ENCODE data around the gene VMAC. TPM values are rescaled to one million over a fixed set of nuclear protein-coding genes. Genes with fewer than 3 reads are reported as not detected.
"Not testable (repeated sequence)": the region's sequence is repeated elsewhere in the genome, so short reads cannot be mapped to it uniquely, and the experiment has no call there.

VMAC gene
- polyA plus RNA-seq, 4 donors = 3.9 to 11.1 (median 5.5) TPM

GRCh38 chr19:5883157-5883873 lies 21.4 kb upstream of the VMAC start:
- DNase-seq (ENCODE audit: low read depth in 4 of 4, low spot score in 3 of 4) = not testable (repeated sequence)

- not testable (repeated sequence) for DNase-seq (ENCODE audit: low read depth in 4 of 4, low spot score in 3 of 4)
Observed at GRCh38 chr19:5884065-5884811, 20.4 kb upstream of the VMAC start.

DNA sequence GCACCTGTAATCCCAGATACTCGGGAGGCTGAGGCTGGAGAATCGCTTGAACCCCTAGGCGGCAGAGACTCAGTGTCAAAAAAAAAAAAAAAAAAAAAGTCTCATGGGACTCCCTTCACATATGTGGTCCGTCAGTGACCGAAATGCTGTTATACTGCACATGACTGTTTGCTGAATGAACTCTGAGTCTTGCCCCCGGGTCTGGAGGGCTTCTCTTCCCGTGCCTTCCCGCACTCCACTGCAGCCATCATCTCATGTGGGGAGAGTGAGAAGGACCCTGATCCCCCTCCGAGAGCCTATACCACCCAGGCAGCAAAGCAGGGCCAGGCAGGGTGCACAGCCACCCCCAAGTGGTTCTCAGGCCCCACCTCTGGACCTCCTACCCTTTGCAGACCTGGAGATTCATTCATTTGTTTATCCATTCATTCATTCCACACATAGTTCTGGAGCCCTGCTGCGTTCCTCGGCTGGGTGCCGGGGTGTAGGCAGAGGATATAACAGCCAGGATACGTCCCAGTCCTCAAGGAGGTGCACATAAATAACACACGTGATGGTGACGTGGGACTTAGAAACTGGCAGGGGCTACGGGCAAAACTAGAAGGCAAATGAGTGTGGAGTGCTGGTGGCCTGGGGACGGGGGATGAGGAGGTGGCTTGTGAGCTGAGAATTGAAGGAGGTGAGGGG lies 15.2 kb upstream of the VMAC start:
- no peak for DNase-seq (ENCODE audit: low read depth in 4 of 4, low spot score in 3 of 4)

GRCh38 chr19:5890099-5890498 lies 14.6 kb upstream of the VMAC start:
- DNase-seq (ENCODE audit: low read depth in 4 of 4, low spot score in 3 of 4) = no peak

- no peak for DNase-seq (ENCODE audit: low read depth in 4 of 4, low spot score in 3 of 4)
Observed at GRCh38 chr19:5891572-5891937, 13.1 kb upstream of the VMAC start.

GRCh38 chr19:5891938-5892771 lies 12.5 kb upstream of the VMAC start:
- no peak for DNase-seq (ENCODE audit: low read depth in 4 of 4, low spot score in 3 of 4)

DNA sequence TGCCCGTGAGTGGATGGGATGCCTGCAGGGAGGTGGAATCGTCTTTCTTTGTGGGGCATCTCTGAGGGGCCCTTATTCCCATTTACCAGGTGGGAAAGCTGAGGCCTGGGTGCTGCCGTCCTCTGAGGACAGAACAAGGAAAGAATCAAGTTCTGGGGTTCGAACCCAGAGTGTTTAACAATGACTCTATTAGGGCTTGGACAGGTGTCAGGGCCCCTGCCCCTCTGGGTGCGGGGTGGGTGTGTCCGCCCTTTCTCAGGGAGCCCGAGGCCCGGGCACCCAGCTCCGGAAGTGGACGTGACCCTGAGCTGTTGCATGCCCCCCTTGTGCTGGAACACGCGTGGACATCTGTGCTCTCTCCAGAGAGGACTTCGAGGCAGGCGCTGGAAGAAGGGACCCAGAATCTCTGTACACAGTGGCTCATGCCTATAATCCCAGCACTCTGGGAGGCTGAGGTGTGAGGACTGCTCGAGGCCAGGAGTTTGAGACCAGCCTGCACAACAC lies 11.8 kb upstream of the VMAC start:
- DNase-seq (ENCODE audit: low read depth in 4 of 4, low spot score in 3 of 4) = no peak

- DNase-seq (ENCODE audit: low read depth in 4 of 4, low spot score in 3 of 4) = no peak
Observed at GRCh38 chr19:5893296-5893903, 11.3 kb upstream of the VMAC start.

DNA sequence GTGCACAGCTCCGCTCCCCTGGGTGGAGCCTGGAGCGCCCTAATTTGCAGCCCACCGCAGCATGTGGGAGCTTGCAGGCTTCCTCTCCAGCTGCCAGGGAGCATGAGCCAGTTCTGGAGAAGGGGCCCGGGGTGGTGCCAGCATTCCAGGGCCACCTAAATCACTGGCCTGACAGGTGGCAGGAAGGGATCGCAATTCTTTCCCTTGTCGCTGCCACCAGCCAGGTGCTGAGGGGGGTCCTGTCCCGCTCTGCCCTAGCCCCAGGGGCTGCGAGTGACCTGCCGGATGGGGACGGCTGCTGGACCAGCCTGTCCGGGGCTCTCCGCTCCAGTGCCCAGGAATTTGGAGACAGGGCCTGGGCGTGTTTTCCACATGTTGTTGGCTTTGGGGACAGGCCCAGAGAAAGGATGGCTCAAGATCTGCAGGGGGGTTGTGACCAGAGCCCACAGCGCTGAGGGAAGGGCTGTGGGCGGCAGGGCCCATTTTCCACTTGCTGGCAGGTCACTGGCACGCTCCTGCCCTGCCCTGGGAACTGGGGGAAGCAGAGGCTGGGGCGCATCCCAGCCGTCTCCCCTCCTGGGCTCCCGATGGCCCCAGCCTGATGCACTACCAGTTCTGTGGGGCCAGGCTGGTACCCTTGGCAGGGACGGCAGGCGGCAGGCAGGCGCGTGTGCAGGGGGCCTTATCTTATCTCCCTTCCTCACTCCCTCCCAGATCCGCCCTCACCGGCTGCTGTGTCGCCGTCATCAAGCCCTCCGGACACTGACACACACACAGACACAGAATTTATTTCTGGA lies 10.6 kb upstream of the VMAC start:
- DNase-seq (ENCODE audit: low read depth in 4 of 4, low spot score in 3 of 4) = no peak

GRCh38 chr19:5894704-5895349 lies 9.8 kb upstream of the VMAC start:
- no peak for DNase-seq (ENCODE audit: low read depth in 4 of 4, low spot score in 3 of 4)

DNA sequence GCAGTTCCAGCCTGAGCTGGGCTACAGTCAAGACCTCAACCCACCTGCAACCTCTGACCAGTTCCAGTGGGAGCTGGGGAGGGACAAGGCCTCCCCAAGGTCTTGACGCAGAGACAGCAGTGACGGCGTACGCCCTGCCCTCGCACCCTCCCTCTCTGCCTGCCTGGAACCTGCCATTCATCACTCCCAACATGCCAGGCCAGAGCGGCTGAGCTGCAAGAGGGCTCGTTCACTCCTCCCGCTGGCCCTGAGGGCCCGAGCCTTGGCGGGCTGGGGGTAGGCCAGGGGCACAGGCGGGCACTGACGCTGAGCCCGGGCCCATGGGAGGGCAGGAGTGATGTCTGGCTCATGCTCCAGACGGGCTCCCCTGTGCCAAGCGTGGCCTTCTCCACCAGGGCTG lies 9.3 kb upstream of the VMAC start:
- no peak for DNase-seq (ENCODE audit: low read depth in 4 of 4, low spot score in 3 of 4)

- DNase-seq (ENCODE audit: low read depth in 4 of 4, low spot score in 3 of 4) = no peak
Observed at GRCh38 chr19:5895890-5896289, 8.8 kb upstream of the VMAC start.

DNA sequence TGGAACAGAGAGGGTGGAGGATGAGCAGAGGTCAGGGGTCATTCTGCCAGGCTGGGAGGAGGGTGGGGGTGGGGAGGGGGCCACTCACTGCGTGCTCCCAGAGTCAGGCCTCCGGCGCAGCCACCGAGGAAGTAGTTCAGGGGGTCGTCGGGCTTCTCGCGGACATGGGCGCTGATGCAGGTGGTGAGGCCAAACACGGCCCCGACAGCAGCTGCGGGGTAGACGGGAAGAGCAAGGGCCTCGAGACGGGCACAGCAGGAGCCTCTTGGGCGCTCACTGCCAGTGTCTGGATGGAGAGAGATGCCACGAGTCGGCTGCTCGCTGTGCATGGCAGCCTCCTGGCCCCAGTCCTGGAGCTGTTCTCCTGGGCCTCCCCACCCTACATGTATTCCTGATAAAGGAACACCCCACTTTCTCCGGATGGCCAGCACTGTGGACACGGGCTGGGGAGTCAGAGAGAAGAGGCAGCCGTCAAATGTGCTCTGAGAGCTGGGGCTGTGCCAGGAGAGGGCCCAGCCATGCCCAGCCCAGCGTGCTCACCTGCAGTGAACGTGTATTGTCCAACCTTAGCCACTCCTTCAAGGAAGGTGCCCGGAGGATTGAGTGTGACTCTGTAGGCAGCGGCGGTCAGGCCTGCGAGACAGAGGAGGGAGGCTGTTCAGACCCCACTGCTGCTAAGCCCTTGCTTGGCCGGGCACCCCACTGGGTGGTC lies 8.2 kb upstream of the VMAC start:
- DNase-seq (ENCODE audit: low read depth in 4 of 4, low spot score in 3 of 4) = no peak

- no peak for DNase-seq (ENCODE audit: low read depth in 4 of 4, low spot score in 3 of 4)
Observed at GRCh38 chr19:5897189-5897969, 7.3 kb upstream of the VMAC start.

DNA sequence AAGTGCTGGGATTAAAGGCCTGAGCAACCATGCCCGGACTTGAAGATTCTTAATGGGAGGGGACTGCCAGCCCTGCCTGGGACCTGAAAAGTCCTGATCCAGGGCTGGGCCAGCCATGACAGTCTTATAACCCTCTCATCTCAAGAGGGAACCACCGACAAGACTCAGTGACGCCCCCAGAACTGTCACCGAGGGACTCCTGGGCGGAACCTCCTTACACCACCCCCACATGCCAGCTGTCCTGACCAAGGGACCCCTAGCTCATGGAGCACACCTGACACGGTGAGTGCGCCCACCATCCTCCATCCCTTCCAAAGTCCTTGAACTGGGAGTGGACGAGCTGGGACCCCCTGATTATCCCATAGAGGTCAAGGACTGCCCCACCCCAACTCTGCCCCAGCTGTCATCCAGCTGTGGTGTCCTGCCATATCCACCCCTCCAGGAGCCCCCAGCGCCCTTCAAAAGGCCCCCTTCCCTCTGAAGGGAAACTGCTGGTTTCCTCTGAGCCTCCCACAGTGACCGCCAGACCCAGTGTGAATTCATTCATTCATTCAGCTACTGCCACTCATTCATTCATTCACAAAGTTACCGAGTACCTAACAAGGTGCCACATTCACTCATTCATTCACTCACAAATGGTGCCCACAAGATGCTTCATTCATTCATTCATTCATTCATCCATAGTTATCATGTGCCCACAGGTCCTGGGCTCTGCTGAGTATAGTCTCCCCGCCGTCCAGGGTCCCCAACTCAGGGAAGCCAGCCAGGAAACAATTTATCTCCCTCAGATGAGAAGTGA lies 4.7 kb upstream of the VMAC start:
- DNase-seq (ENCODE audit: low read depth in 4 of 4, low spot score in 3 of 4) = no peak

GRCh38 chr19:5900976-5901375 lies 3.7 kb upstream of the VMAC start:
- no peak for DNase-seq (ENCODE audit: low read depth in 4 of 4, low spot score in 3 of 4)

Measured in left renal pelvis (tissue), 4 donors.